H1 (cell line): ENCODE measurements around the gene ELANE. TPM values are rescaled to one million over a fixed set of nuclear protein-coding genes. Genes with fewer than 3 reads are reported as not detected.

ENCODE experiments used
- ATF3 ChIP-seq: IDR thresholded peaks from 2 replicates; pipeline ENCODE4 v1.6.1; 2011; ENCODE audit warnings: low read depth, mild to moderate bottlenecking, low read length; ENCODE audit not compliant: insufficient read depth
- FOSL1 ChIP-seq: IDR thresholded peaks from 2 replicates; pipeline ENCODE4 v1.6.1; 2011; ENCODE audit warnings: mild to moderate bottlenecking, low read depth, low read length, moderate library complexity; ENCODE audit not compliant: insufficient read depth
- MAX ChIP-seq: IDR thresholded peaks from 2 replicates; pipeline ENCODE4 v1.6.1; 2012; ENCODE audit warnings: inconsistent platforms
- POLR2AphosphoS5 ChIP-seq: IDR thresholded peaks from 2 replicates; pipeline ENCODE4 v1.6.1; 2011; ENCODE audit warnings: low read depth, low read length
- RBBP5 ChIP-seq: IDR thresholded peaks from 2 replicates; pipeline ENCODE4 v1.7.1; 2012; ENCODE audit warnings: low read depth, mild to moderate bottlenecking, inconsistent platforms, low read length, moderate library complexity, borderline replicate concordance
- ZNF274 ChIP-seq: IDR thresholded peaks from 2 replicates; pipeline ENCODE4 v1.7.0; 2012; ENCODE audit warnings: low read length, borderline replicate concordance; ENCODE audit errors: extremely low read depth
- polyA plus RNA-seq, 7 experiments: library from polyadenylated mRNA; depleted of rRNA in 3 of 7; stranded (reverse) in 5 of 7; unstranded in 2 of 7; fragments of >200 nt in 5 of 7; fragments of 200-250 nt in 2 of 7; gene quantifications; 1 replicate in 5 of 7; 2 replicates in 1 of 7; 4 replicates in 1 of 7; pipeline versions ENCODE4 v1.2.1 to v1.2.3, GENCODE V29; 2011 to 2013; ENCODE audit warnings: missing spikeins in 2 of 7, mixed read lengths in 2 of 7
- total RNA-seq: library from RNA; stranded (reverse); fragmentation: NEBNext Ultra II Directional; extraction: Animal tissue kit (Norgen Biotek cat#: 25700); gene quantifications from 2 replicates; pipeline ENCODE4 v1.2.1, GENCODE V29; 2021

Gene ELANE
- total and polyA plus RNA-seq, 2 of the 8 experiments (the other 6 are each of a cell fraction or from before 2014, with no cell fraction given) = not detected

- TF ChIP-seq ATF3 = no peak
- no peak for TF ChIP-seq FOSL1
- no peak for TF ChIP-seq RBBP5
- no peak for TF ChIP-seq ZNF274
- peak; percentile 50; the same call in 1 of the 2 replicates for TF ChIP-seq MAX
- TF ChIP-seq POLR2AphosphoS5 = no peak
Observed at GRCh38 chr19:844546-844971, 7.5 kb upstream of the ELANE start (continued).
